ENCODE results near the gene MAP3K15. TPM values are rescaled to one million over a fixed set of nuclear protein-coding genes. Genes with fewer than 3 reads are reported as not detected.

MAP3K15 gene
- total RNA-seq, 1 experiment from 2014 or later = 1.2 TPM

- no peak overlapping the region for H2BK20ac ChIP-seq (ENCODE audit: low read depth, low read length, poor library complexity, severe bottlenecking)
- H3K23me2 ChIP-seq (ENCODE audit: insufficient read length, low read depth, low read length, poor library complexity, severe bottlenecking) = no peaks in the 10 kb centered on the region
- Mint-ChIP-seq H3K27me3 (ENCODE audit: low read depth) (no peaks in the 10 kb centered on the region), H3K27ac (no peak overlapping the region), H3K36me3 (ENCODE audit: insufficient read depth in 1 of 3, low read depth in 3 of 3) (peaks cover 0 to 2% (median 0%) of the 10 kb centered on the region in 3 experiments; a peak in 5 of 7 replicates), H3K4me1 (no peaks in the 10 kb centered on the region; a peak in 1 of 4 replicates), H3K9me3 (peaks cover 69 to 80% of the 10 kb centered on the region in 2 experiments), H3K4me3 (no peak overlapping the region)
- H2BK15ac ChIP-seq (ENCODE audit: low read depth, low read length) = no peak overlapping the region
- no peak overlapping the region for H3K18ac ChIP-seq (ENCODE audit: insufficient read length, low read depth, low read length)
- no CpG with 5 or more reads among the region's 8 CpGs for WGBS (ENCODE audit: extremely low coverage, insufficient read length, low lambda C conversion rate)
- no peak for TF ChIP-seq CTCF (conservative IDR thresholded peaks at IDR 0.05)
- H2AK5ac ChIP-seq (ENCODE audit: insufficient read length, low read length) = no peak overlapping the region
- H4K8ac ChIP-seq (replicated peaks; ENCODE audit: insufficient read length, low read depth, low read length) = no peak overlapping the region
- H2BK120ac ChIP-seq (ENCODE audit: low read depth, low read length, poor library complexity, severe bottlenecking) = no peak overlapping the region
- H4K91ac ChIP-seq (ENCODE audit: insufficient read length, low read depth, low read length) = no peak overlapping the region
- no peak overlapping the region for H2BK12ac ChIP-seq (ENCODE audit: insufficient read length, low read depth, low read length)
- no peak overlapping the region for H4K5ac ChIP-seq (ENCODE audit: insufficient read length, low read depth, low read length)
- H3T11ph ChIP-seq (ENCODE audit: low read length) = no peak overlapping the region
- no peak overlapping the region for H3K4ac ChIP-seq (ENCODE audit: low read depth, low read length)
- H3K4me2 ChIP-seq (ENCODE audit: insufficient read depth, insufficient read length, low read length) = no peak overlapping the region
- no peak overlapping the region for H2BK5ac ChIP-seq (ENCODE audit: insufficient read length, low read length)
- no peak overlapping the region for H3K9ac ChIP-seq (ENCODE audit: extremely low read depth, insufficient read length, low read length)
- no peak overlapping the region for H2AFZ ChIP-seq (ENCODE audit: low read length)
- no peak overlapping the region for H3K14ac ChIP-seq (ENCODE audit: insufficient read depth, low read length)
- DNase-seq = no peak
- no peak overlapping the region for H3K56ac ChIP-seq (ENCODE audit: insufficient read length, low read depth, low read length)
- no peaks in the 10 kb centered on the region for H4K20me1 ChIP-seq (ENCODE audit: control insufficient read depth, insufficient read depth, insufficient read length)
- H3K79me1 ChIP-seq (ENCODE audit: insufficient read depth, low read depth, low read length, poor library complexity, severe bottlenecking) = no peaks in the 10 kb centered on the region
- H3K27ac ChIP-seq (ENCODE audit: insufficient read length, low read depth, low read length) = no peak overlapping the region
- no peak overlapping the region for H3K23ac ChIP-seq (ENCODE audit: insufficient read length, low read depth, low read length)
- peaks cover 38% of the 10 kb centered on the region for H3K9me3 ChIP-seq (ENCODE audit: control insufficient read depth, low read depth, low read length)
- no peaks in the 10 kb centered on the region for H3K79me2 ChIP-seq (ENCODE audit: insufficient read depth, low read length)
- no peaks in the 10 kb centered on the region for H3K4me1 ChIP-seq (ENCODE audit: insufficient read depth, low read length)
- no peaks in the 10 kb centered on the region for H3K27me3 ChIP-seq (ENCODE audit: insufficient read depth, low read length)
These were observed 126.6 kb downstream of the MAP3K15 start for GRCh38 chrX:19388741-19389140.
